Measurements from ENCODE around the gene TTC7B.

Gene TTC7B

GRCh38 chr14:90704738-90705392 lies 111.4 kb downstream of the TTC7B start:
- TF ChIP-seq CTCF (IDR thresholded peaks at IDR 0.05; ENCODE audit: low read depth, low read length): no peak
- H3K4me3 ChIP-seq (ENCODE audit: low read depth, low read length): no peak overlapping the region

GRCh38 chr14:90703841-90704737 lies 112.1 kb downstream of the TTC7B start:
- TF ChIP-seq CTCF (IDR thresholded peaks at IDR 0.05; ENCODE audit: low read depth, low read length): no peak
- no peak overlapping the region for H3K4me3 ChIP-seq (ENCODE audit: low read depth, low read length)

- TF ChIP-seq CTCF (IDR thresholded peaks at IDR 0.05; ENCODE audit: low read depth, low read length): no peak
Observed at GRCh38 chr14:90700933-90701776, 115.1 kb downstream of the TTC7B start.

GRCh38 chr14:90699016-90699415 lies 117.2 kb downstream of the TTC7B start:
- no peak for TF ChIP-seq CTCF (IDR thresholded peaks at IDR 0.05; ENCODE audit: low read depth, low read length)
- no peak overlapping the region for H3K4me3 ChIP-seq (ENCODE audit: low read depth, low read length)

More at GRCh38 chr14:90700933-90701776, 115.1 kb downstream of the TTC7B start:
- no peak overlapping the region for H3K4me3 ChIP-seq (ENCODE audit: low read depth, low read length)

GRCh38 chr14:90698379-90698869 lies 117.8 kb downstream of the TTC7B start:
- no peak for TF ChIP-seq CTCF (IDR thresholded peaks at IDR 0.05; ENCODE audit: low read depth, low read length)
- no peak overlapping the region for H3K4me3 ChIP-seq (ENCODE audit: low read depth, low read length)

GRCh38 chr14:90697577-90698206 lies 118.5 kb downstream of the TTC7B start:
- H3K4me3 ChIP-seq (ENCODE audit: low read depth, low read length): no peak overlapping the region
- TF ChIP-seq CTCF (IDR thresholded peaks at IDR 0.05; ENCODE audit: low read depth, low read length): peak; percentile 97

Measured in WI38 (cell line).